Activated naive CD4-positive, alpha-beta T cell treated with anti-CD3 and anti-CD28 coated beads, Interleukin-2, amount 10 ng/mL, durations not matched to agents 7 days and 5 days (primary cell): ENCODE results near the gene ADCY9.
"Not testable (repeated sequence)": the region's sequence is repeated elsewhere in the genome, so short reads cannot be mapped to it uniquely, and the experiment has no call there.

Experiments
- CTCF ChIA-PET: fragments of 350-600 bp; sonication (Branson Sonifier 250); formaldehyde crosslinking; loops from one replicate; lab custom pipeline; 2021; ENCODE audit warnings: antibody characterized with exemption; lab: Charles Lee
- DNase-seq: peaks from one replicate; pipeline ENCODE4 v3.0.0-alpha.2; 2020
- H3K27ac Mint-ChIP-seq: one replicate; pipeline ENCODE4 v1.8.0; 2021; ENCODE audit warnings: mild to moderate bottlenecking, moderate library complexity, mixed read lengths
- H3K27me3 Mint-ChIP-seq: one replicate; pipeline ENCODE4 v1.8.0; 2021; ENCODE audit warnings: mild to moderate bottlenecking, mixed read lengths
- H3K36me3 Mint-ChIP-seq: one replicate; pipeline ENCODE4 v1.8.0; 2021; ENCODE audit warnings: mixed read lengths
- H3K4me1 Mint-ChIP-seq: one replicate; pipeline ENCODE4 v1.8.0; 2021; ENCODE audit warnings: mixed read lengths
- H3K4me3 Mint-ChIP-seq: one replicate; pipeline ENCODE4 v1.8.0; 2021; ENCODE audit warnings: mild to moderate bottlenecking, moderate library complexity, mixed read lengths
- H3K9me3 Mint-ChIP-seq: one replicate; pipeline ENCODE4 v1.8.0; 2021; ENCODE audit warnings: mixed read lengths

ADCY9 gene

GRCh38 chr16:4081521-4082021 is 34.7 kb downstream of the ADCY9 start:
- Mint-ChIP-seq H3K27me3 (peaks cover 4% of the 10 kb centered on the region), H3K27ac (peak overlapping the region; percentile 37), H3K4me3 (no peak overlapping the region), H3K36me3 (peaks cover 8% of the 10 kb centered on the region), H3K9me3 (peaks cover 9% of the 10 kb centered on the region), H3K4me1 (peaks cover 54% of the 10 kb centered on the region)
- DNase-seq, result peak; percentile 43
- CTCF ChIA-PET, result no interaction called here

GRCh38 chr16:4081047-4081446 is 35.2 kb downstream of the ADCY9 start:
- Mint-ChIP-seq H3K27ac (no peak overlapping the region), H3K36me3 (peaks cover 8% of the 10 kb centered on the region), H3K4me3 (peak overlapping the region; percentile 12), H3K27me3 (peaks cover 4% of the 10 kb centered on the region), H3K9me3 (peaks cover 9% of the 10 kb centered on the region), H3K4me1 (peaks cover 54% of the 10 kb centered on the region)
- no peak for DNase-seq
- CTCF ChIA-PET, result no interaction called here

- Mint-ChIP-seq H3K36me3 (no peaks in the 10 kb centered on the region), H3K4me1 (peaks cover 39% of the 10 kb centered on the region), H3K4me3 (no peak overlapping the region), H3K27ac (no peak overlapping the region), H3K27me3 (peaks cover 4% of the 10 kb centered on the region), H3K9me3 (peaks cover 5% of the 10 kb centered on the region)
- CTCF ChIA-PET, result no interaction called here
- no peak for DNase-seq
Measured at GRCh38 chr16:4077174-4077649, 39.0 kb downstream of the ADCY9 start.

GRCh38 chr16:4075534-4075933 is 40.7 kb downstream of the ADCY9 start:
- H3K27ac Mint-ChIP-seq, result no peak overlapping the region

GRCh38 chr16:4073150-4073549 is 43.1 kb downstream of the ADCY9 start:
- DNase-seq, CTCF ChIA-PET: not testable (repeated sequence)
- peaks cover 15% of the 10 kb centered on the region for H3K4me1 Mint-ChIP-seq

More at GRCh38 chr16:4075534-4075933, 40.7 kb downstream of the ADCY9 start:
- no peaks in the 10 kb centered on the region for H3K36me3 Mint-ChIP-seq
- no peak overlapping the region for H3K4me3 Mint-ChIP-seq
- H3K9me3 Mint-ChIP-seq, result peaks cover 5% of the 10 kb centered on the region
- CTCF ChIA-PET, result no interaction called here
- H3K4me1 Mint-ChIP-seq, result peaks cover 23% of the 10 kb centered on the region
- no peak for DNase-seq
- H3K27me3 Mint-ChIP-seq, result no peaks in the 10 kb centered on the region

GRCh38 chr16:4071686-4072561 is 44.3 kb downstream of the ADCY9 start:
- no peaks in the 10 kb centered on the region for H3K9me3 Mint-ChIP-seq
- CTCF ChIA-PET, result no interaction called here
- DNase-seq, result no peak
- no peak overlapping the region for H3K27ac Mint-ChIP-seq
- peaks cover 4% of the 10 kb centered on the region for H3K27me3 Mint-ChIP-seq
- H3K4me1 Mint-ChIP-seq, result peaks cover 6% of the 10 kb centered on the region
- no peaks in the 10 kb centered on the region for H3K36me3 Mint-ChIP-seq
- no peak overlapping the region for H3K4me3 Mint-ChIP-seq

More at GRCh38 chr16:4073150-4073549, 43.1 kb downstream of the ADCY9 start:
- H3K27me3 Mint-ChIP-seq, H3K9me3 Mint-ChIP-seq, H3K27ac Mint-ChIP-seq, H3K36me3 Mint-ChIP-seq, H3K4me3 Mint-ChIP-seq: not testable (repeated sequence)

GRCh38 chr16:4070936-4071335 is 45.3 kb downstream of the ADCY9 start:
- Mint-ChIP-seq H3K9me3 (no peaks in the 10 kb centered on the region), H3K36me3 (no peaks in the 10 kb centered on the region), H3K4me1 (peaks cover 9% of the 10 kb centered on the region), H3K27ac (no peak overlapping the region), H3K27me3 (peaks cover 4% of the 10 kb centered on the region), H3K4me3 (no peak overlapping the region)
- no peak for DNase-seq
- CTCF ChIA-PET, result no interaction called here

- Mint-ChIP-seq H3K9me3 (peaks cover 10% of the 10 kb centered on the region), H3K4me3 (no peak overlapping the region), H3K4me1 (peaks cover 15% of the 10 kb centered on the region), H3K36me3 (peaks cover 8% of the 10 kb centered on the region), H3K27me3 (peaks cover 8% of the 10 kb centered on the region), H3K27ac (no peak overlapping the region)
- CTCF ChIA-PET, result no interaction called here
- no peak for DNase-seq
Measured at GRCh38 chr16:4067262-4068001, 48.8 kb downstream of the ADCY9 start.

GRCh38 chr16:4064950-4065352 is 51.3 kb downstream of the ADCY9 start:
- DNase-seq, result peak; percentile 66
- CTCF ChIA-PET, result no interaction called here

GRCh38 chr16:4062212-4062802 is 53.9 kb downstream of the ADCY9 start:
- no peak for DNase-seq
- CTCF ChIA-PET, result no interaction called here
- peaks cover 6% of the 10 kb centered on the region for H3K27me3 Mint-ChIP-seq
- H3K4me3 Mint-ChIP-seq, result no peak overlapping the region
- H3K36me3 Mint-ChIP-seq, result peaks cover 35% of the 10 kb centered on the region
- H3K9me3 Mint-ChIP-seq, result peaks cover 39% of the 10 kb centered on the region
- H3K4me1 Mint-ChIP-seq, result peaks cover 38% of the 10 kb centered on the region
- H3K27ac Mint-ChIP-seq, result no peak overlapping the region

More at GRCh38 chr16:4064950-4065352, 51.3 kb downstream of the ADCY9 start:
- Mint-ChIP-seq H3K4me3 (peak overlapping the region; percentile 63), H3K27me3 (peaks cover 8% of the 10 kb centered on the region), H3K27ac (peak overlapping the region; percentile 81), H3K4me1 (peaks cover 24% of the 10 kb centered on the region), H3K36me3 (peaks cover 23% of the 10 kb centered on the region), H3K9me3 (peaks cover 31% of the 10 kb centered on the region)

GRCh38 chr16:4060823-4061222 is 55.4 kb downstream of the ADCY9 start:
- Mint-ChIP-seq H3K4me3 (no peak overlapping the region), H3K27me3 (peaks cover 4% of the 10 kb centered on the region), H3K36me3 (peaks cover 35% of the 10 kb centered on the region), H3K4me1 (peaks cover 33% of the 10 kb centered on the region), H3K9me3 (peaks cover 39% of the 10 kb centered on the region), H3K27ac (no peak overlapping the region)
- CTCF ChIA-PET, result interaction anchor here (1.0 to 1.1 kb wide), 2 partner anchors 19 to 195 kb away, joined by 3 read pairs; no protein-coding TSS in a partner anchor
- no peak for DNase-seq

- Mint-ChIP-seq H3K9me3 (peaks cover 37% of the 10 kb centered on the region), H3K27ac (peak overlapping the region; percentile 73), H3K27me3 (peaks cover 4% of the 10 kb centered on the region), H3K4me1 (peaks cover 28% of the 10 kb centered on the region), H3K36me3 (peaks cover 35% of the 10 kb centered on the region), H3K4me3 (no peak overlapping the region)
- DNase-seq, result no peak
- CTCF ChIA-PET, result interaction anchor here (1.0 to 1.1 kb wide), 2 partner anchors 20 to 196 kb away, joined by 3 read pairs; no protein-coding TSS in a partner anchor
Measured at GRCh38 chr16:4060009-4060408, 56.2 kb downstream of the ADCY9 start.

GRCh38 chr16:4058386-4058785 is 57.9 kb downstream of the ADCY9 start:
- Mint-ChIP-seq H3K27me3 (peaks cover 1% of the 10 kb centered on the region), H3K36me3 (peaks cover 30% of the 10 kb centered on the region), H3K4me3 (no peak overlapping the region), H3K27ac (no peak overlapping the region), H3K9me3 (peaks cover 31% of the 10 kb centered on the region), H3K4me1 (peaks cover 27% of the 10 kb centered on the region)
- CTCF ChIA-PET, result no interaction called here
- no peak for DNase-seq

- Mint-ChIP-seq H3K27ac (no peak overlapping the region), H3K4me3 (no peak overlapping the region), H3K27me3 (no peaks in the 10 kb centered on the region), H3K36me3 (peaks cover 27% of the 10 kb centered on the region), H3K9me3 (peaks cover 29% of the 10 kb centered on the region), H3K4me1 (peaks cover 30% of the 10 kb centered on the region)
- DNase-seq, result no peak
- CTCF ChIA-PET, result no interaction called here
Measured at GRCh38 chr16:4057439-4057877, 58.8 kb downstream of the ADCY9 start.
